Progenitor cell of endocrine pancreas (in vitro differentiated cells): ENCODE data around the gene FRMD4A. TPM values are rescaled to one million over a fixed set of nuclear protein-coding genes. Genes with fewer than 3 reads are reported as not detected.
A peak's percentile ranks its signal among the peaks of the same experiment; 100 is the strongest.

ENCODE experiments used
- DNase-seq: peaks from one replicate; pipeline ENCODE4 v3.0.0; 2021; ENCODE audit warnings: low spot score; ENCODE audit not compliant: unreplicated experiment
- H3K27ac Mint-ChIP-seq: 2 replicates; pipeline ENCODE4 v1.8.0; 2021; ENCODE audit warnings: mild to moderate bottlenecking, moderate library complexity, mixed read lengths
- H3K27me3 Mint-ChIP-seq: 2 replicates; pipeline ENCODE4 v1.8.0; 2021; ENCODE audit warnings: mixed read lengths
- H3K36me3 Mint-ChIP-seq: 2 replicates; pipeline ENCODE4 v1.8.0; 2022; ENCODE audit warnings: mixed read lengths; ENCODE audit not compliant: insufficient read depth
- H3K4me1 Mint-ChIP-seq: 2 replicates; pipeline ENCODE4 v1.8.0; 2021; ENCODE audit warnings: low read depth, mixed read lengths
- H3K4me3 Mint-ChIP-seq: 2 replicates; pipeline ENCODE4 v1.8.0; 2021; ENCODE audit warnings: low read depth, mild to moderate bottlenecking, moderate library complexity, mixed read lengths
- H3K9me3 Mint-ChIP-seq: 2 replicates; pipeline ENCODE4 v1.8.0; 2021; ENCODE audit warnings: low read depth, mixed read lengths
- CTCF ChIP-seq: fragments of 200-600 bp; sonication (generic); IDR thresholded peaks from one replicate; pipeline ENCODE4 v1.5.0; 2021; ENCODE audit warnings: antibody characterized with exemption, mild to moderate bottlenecking; ENCODE audit not compliant: unreplicated experiment
- total RNA-seq: library from RNA; stranded (reverse); gene quantifications from 2 replicates; pipeline ENCODE4 v1.2.1, GENCODE V29; 2021

The FRMD4A gene
- total RNA-seq, 1 donor from 2014 or later: 42.2 TPM

GRCh38 chr10:13705526-13706174 is 625.1 kb downstream of the FRMD4A start:
- Mint-ChIP-seq H3K36me3 (peaks cover 13% of the 10 kb centered on the region), H3K9me3 (no peaks in the 10 kb centered on the region), H3K27me3 (peaks cover 27% of the 10 kb centered on the region), H3K4me1 (peaks cover 62% of the 10 kb centered on the region), H3K27ac (peak overlapping the region; percentile 95), H3K4me3 (peak overlapping the region; percentile 79)
- no peak for TF ChIP-seq CTCF
- DNase-seq: no peak

- no peak for TF ChIP-seq CTCF
- no peak for DNase-seq
- peaks cover 57% of the 10 kb centered on the region for H3K4me1 Mint-ChIP-seq
- H3K27me3 Mint-ChIP-seq: peaks cover 23% of the 10 kb centered on the region
- H3K9me3 Mint-ChIP-seq: no peaks in the 10 kb centered on the region
- H3K27ac Mint-ChIP-seq: no peak overlapping the region
- peaks cover 19% of the 10 kb centered on the region for H3K36me3 Mint-ChIP-seq
- peak overlapping the region; percentile 79 for H3K4me3 Mint-ChIP-seq
Measured at GRCh38 chr10:13704964-13705363, 625.8 kb downstream of the FRMD4A start.

- H3K4me1 Mint-ChIP-seq: peaks cover 51% of the 10 kb centered on the region
- H3K27ac Mint-ChIP-seq: peak overlapping the region; percentile 38
- DNase-seq: no peak
- H3K27me3 Mint-ChIP-seq: peaks cover 28% of the 10 kb centered on the region
- TF ChIP-seq CTCF: no peak
- peaks cover 25% of the 10 kb centered on the region for H3K36me3 Mint-ChIP-seq
- peak overlapping the region; percentile 52 for H3K4me3 Mint-ChIP-seq
- H3K9me3 Mint-ChIP-seq: no peaks in the 10 kb centered on the region
Measured at GRCh38 chr10:13703997-13704536, 626.7 kb downstream of the FRMD4A start.

GRCh38 chr10:13703101-13703818 is 627.5 kb downstream of the FRMD4A start:
- H3K4me3 Mint-ChIP-seq: peak overlapping the region; percentile 47
- peaks cover 30% of the 10 kb centered on the region for H3K27me3 Mint-ChIP-seq
- DNase-seq: no peak
- peaks cover 28% of the 10 kb centered on the region for H3K36me3 Mint-ChIP-seq
- no peak for TF ChIP-seq CTCF
- peaks cover 43% of the 10 kb centered on the region for H3K4me1 Mint-ChIP-seq
- H3K9me3 Mint-ChIP-seq: no peaks in the 10 kb centered on the region
- H3K27ac Mint-ChIP-seq: no peak overlapping the region

- no peak for DNase-seq
- Mint-ChIP-seq H3K27me3 (peaks cover 39% of the 10 kb centered on the region), H3K36me3 (peaks cover 43% of the 10 kb centered on the region), H3K9me3 (no peaks in the 10 kb centered on the region), H3K4me3 (no peak overlapping the region), H3K4me1 (peaks cover 24% of the 10 kb centered on the region), H3K27ac (peak overlapping the region; percentile 17)
- TF ChIP-seq CTCF: no peak
Measured at GRCh38 chr10:13701157-13701919, 629.4 kb downstream of the FRMD4A start.
